Measurements from ENCODE around the gene C12orf75.

DNA sequence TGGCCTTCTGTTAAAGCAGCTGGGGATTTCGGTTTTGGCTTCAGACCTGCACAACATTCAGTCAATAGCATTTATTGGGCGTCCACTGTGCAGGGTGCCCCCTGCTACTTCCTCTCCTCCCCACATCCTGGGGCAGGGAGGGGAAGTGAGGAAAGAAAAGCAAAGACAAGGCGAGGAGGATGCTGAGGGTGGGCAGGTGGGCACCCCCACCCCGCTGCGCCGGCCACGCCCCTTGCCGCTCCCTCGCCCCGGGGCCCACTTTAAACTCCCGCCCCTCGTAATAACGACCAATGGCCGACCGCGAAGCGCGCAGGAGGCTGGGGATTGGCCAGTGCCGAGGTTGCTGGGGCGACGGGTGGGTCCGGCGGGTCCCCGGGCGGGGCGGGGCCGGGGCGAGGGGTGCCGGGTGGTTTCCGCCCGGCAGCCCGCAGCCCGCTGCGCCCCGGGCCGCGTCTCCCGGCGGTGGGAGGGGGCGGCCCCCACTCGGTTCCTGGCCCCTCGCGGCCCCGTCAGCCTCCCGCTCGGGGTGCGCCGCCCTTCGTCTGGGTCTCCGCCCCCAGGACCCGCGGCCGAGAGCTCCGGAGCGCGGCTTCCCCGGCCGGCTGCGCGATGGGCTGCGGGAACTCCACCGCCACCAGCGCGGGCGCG, at the start of gene C12orf75:
- TF ChIP-seq CTCF (conservative IDR thresholded peaks at IDR 0.05) (no peak), ZFX (IDR thresholded peaks at IDR 0.05) (no peak)
